DMS53 (cell line): ENCODE data around the gene USP17L25.
"Not testable (repeated sequence)": the region's sequence is repeated elsewhere in the genome, so short reads cannot be mapped to it uniquely, and the experiment has no call there.

ENCODE experiments used
- DNase-seq: peaks from one replicate; lab custom pipeline; 2025; lab: John Stamatoyannopoulos, UW

USP17L25 gene

GRCh38 chr4:9329611-9330010 is at the start of gene USP17L25:
Gene USP17L25 (plus strand): TSS chr4:9329911. CDS start chr4:9329911, 0 bp downstream.
- DNase-seq: not testable (repeated sequence)

- DNase-seq: not testable (repeated sequence)
Observed at GRCh38 chr4:9324191-9324590, 5.5 kb upstream of the USP17L25 start.

GRCh38 chr4:9324865-9325264 is 4.8 kb upstream of the USP17L25 start, which contains the start of gene USP17L24:
Gene USP17L24 (plus strand): TSS chr4:9325165. CDS start chr4:9325165, 0 bp downstream.
- DNase-seq: not testable (repeated sequence)

GRCh38 chr4:9334358-9334757 is 4.6 kb downstream of the USP17L25 start, which contains the start of gene USP17L26:
Gene USP17L26 (plus strand): TSS chr4:9334658. CDS start chr4:9334658, 0 bp downstream.
- not testable (repeated sequence) for DNase-seq

GRCh38 chr4:9339103-9339502 is 9.4 kb downstream of the USP17L25 start, which contains the start of gene USP17L5:
Gene USP17L5 (plus strand): TSS chr4:9339403. CDS start chr4:9339403, 0 bp downstream.
- DNase-seq: not testable (repeated sequence)

- not testable (repeated sequence) for DNase-seq
Observed at GRCh38 chr4:9343848-9344247, 14.1 kb downstream of the USP17L25 start, which contains the start of gene USP17L27. Gene USP17L27 (plus strand): TSS chr4:9344148. CDS start chr4:9344148, 0 bp downstream.

GRCh38 chr4:9348593-9348992 is 18.9 kb downstream of the USP17L25 start, which contains the start of gene USP17L28:
Gene USP17L28 (plus strand): TSS chr4:9348893. CDS start chr4:9348893, 0 bp downstream.
- not testable (repeated sequence) for DNase-seq

- DNase-seq: not testable (repeated sequence)
Observed at GRCh38 chr4:9350866-9351265, 21.2 kb downstream of the USP17L25 start.

- not testable (repeated sequence) for DNase-seq
Observed at GRCh38 chr4:9353338-9353737, 23.6 kb downstream of the USP17L25 start, which contains the start of gene USP17L29. Gene USP17L29 (plus strand): TSS chr4:9353638. CDS start chr4:9353638, 0 bp downstream.

GRCh38 chr4:9362829-9363228 is 33.1 kb downstream of the USP17L25 start, which contains the start of gene USP17L30:
Gene USP17L30 (plus strand): TSS chr4:9363129. CDS start chr4:9363129, 0 bp downstream.
- DNase-seq: not testable (repeated sequence)

GRCh38 chr4:9379881-9380280 is 50.2 kb downstream of the USP17L25 start:
- not testable (repeated sequence) for DNase-seq
